ENCODE data around the gene AHCTF1.

AHCTF1 gene

GRCh38 chr1:246930830-246931548 lies 759 bp downstream of the AHCTF1 start:
- no peak for TF ChIP-seq EZH2phosphoT487 (IDR thresholded peaks at IDR 0.05; ENCODE audit: low read depth)
- TF ChIP-seq CTCF (IDR thresholded peaks at IDR 0.05; ENCODE audit: low read depth, low read length) = no peak
- H2AFZ ChIP-seq (ENCODE audit: low read depth, low read length) = peak overlapping the region; percentile 29; the same call in 1 of the 2 replicates

GRCh38 chr1:246925997-246926626 lies 5.6 kb downstream of the AHCTF1 start:
- Histone ChIP-seq H3K9ac (ENCODE audit: low read length) (no peak overlapping the region), H3K27ac (ENCODE audit: low read length) (no peak overlapping the region), H2AFZ (ENCODE audit: low read depth, low read length) (no peak overlapping the region), H3K27me3 (ENCODE audit: low read depth, low read length) (no peaks in the 10 kb centered on the region), H4K20me1 (ENCODE audit: insufficient read depth, low read length) (peaks cover 52% of the 10 kb centered on the region), H3K36me3 (replicated peaks; ENCODE audit: low read depth, low read length) (peaks cover 54% of the 10 kb centered on the region), H3K4me1 (ENCODE audit: low read length) (peaks cover 5% of the 10 kb centered on the region), H3K4me2 (ENCODE audit: low read length) (no peak overlapping the region), H3K4me3 (ENCODE audit: low read length) (no peak overlapping the region), H3K79me2 (ENCODE audit: low read length) (peaks cover 100% of the 10 kb centered on the region), H3K9me3 (ENCODE audit: insufficient read depth, low read length) (no peaks in the 10 kb centered on the region)
- TF ChIP-seq CTCF (IDR thresholded peaks at IDR 0.05; ENCODE audit: low read depth, low read length) (no peak), EZH2phosphoT487 (IDR thresholded peaks at IDR 0.05; ENCODE audit: low read depth) (no peak)

More at GRCh38 chr1:246930830-246931548, 759 bp downstream of the AHCTF1 start:
- peaks cover 29% of the 10 kb centered on the region for H3K36me3 ChIP-seq (replicated peaks; ENCODE audit: low read depth, low read length)
- peak overlapping the region; percentile 85 for H3K27ac ChIP-seq (ENCODE audit: low read length)
- H3K27me3 ChIP-seq (ENCODE audit: low read depth, low read length) = no peaks in the 10 kb centered on the region
- peak overlapping the region; percentile 95 for H3K9ac ChIP-seq (ENCODE audit: low read length)
- peaks cover 17% of the 10 kb centered on the region for H4K20me1 ChIP-seq (ENCODE audit: insufficient read depth, low read length)
- H3K4me3 ChIP-seq (ENCODE audit: low read length) = peak overlapping the region; percentile 87
- H3K9me3 ChIP-seq (ENCODE audit: insufficient read depth, low read length) = no peaks in the 10 kb centered on the region
- peaks cover 10% of the 10 kb centered on the region for H3K4me1 ChIP-seq (ENCODE audit: low read length)
- peaks cover 58% of the 10 kb centered on the region for H3K79me2 ChIP-seq (ENCODE audit: low read length)
- H3K4me2 ChIP-seq (ENCODE audit: low read length) = peak overlapping the region; percentile 91

- Histone ChIP-seq H3K9ac (ENCODE audit: low read length) (no peak overlapping the region), H3K27ac (ENCODE audit: low read length) (no peak overlapping the region), H3K36me3 (replicated peaks; ENCODE audit: low read depth, low read length) (peaks cover 58% of the 10 kb centered on the region), H3K4me3 (ENCODE audit: low read length) (no peak overlapping the region), H3K4me2 (ENCODE audit: low read length) (no peak overlapping the region), H3K79me2 (ENCODE audit: low read length) (peaks cover 100% of the 10 kb centered on the region), H3K4me1 (ENCODE audit: low read length) (no peaks in the 10 kb centered on the region), H3K27me3 (ENCODE audit: low read depth, low read length) (no peaks in the 10 kb centered on the region), H4K20me1 (ENCODE audit: insufficient read depth, low read length) (peaks cover 55% of the 10 kb centered on the region), H2AFZ (ENCODE audit: low read depth, low read length) (no peak overlapping the region), H3K9me3 (ENCODE audit: insufficient read depth, low read length) (no peaks in the 10 kb centered on the region)
- no peak for TF ChIP-seq EZH2phosphoT487 (IDR thresholded peaks at IDR 0.05; ENCODE audit: low read depth)
- TF ChIP-seq CTCF (IDR thresholded peaks at IDR 0.05; ENCODE audit: low read depth, low read length) = no peak
Measured at GRCh38 chr1:246923900-246924299, 7.8 kb downstream of the AHCTF1 start.

GRCh38 chr1:246923482-246923881 lies 8.3 kb downstream of the AHCTF1 start:
- Histone ChIP-seq H3K9ac (ENCODE audit: low read length) (no peak overlapping the region), H3K4me2 (ENCODE audit: low read length) (no peak overlapping the region), H3K27me3 (ENCODE audit: low read depth, low read length) (no peaks in the 10 kb centered on the region), H4K20me1 (ENCODE audit: insufficient read depth, low read length) (peaks cover 58% of the 10 kb centered on the region), H3K36me3 (replicated peaks; ENCODE audit: low read depth, low read length) (peaks cover 55% of the 10 kb centered on the region), H2AFZ (ENCODE audit: low read depth, low read length) (no peak overlapping the region), H3K27ac (ENCODE audit: low read length) (no peak overlapping the region), H3K9me3 (ENCODE audit: insufficient read depth, low read length) (no peaks in the 10 kb centered on the region), H3K4me1 (ENCODE audit: low read length) (no peaks in the 10 kb centered on the region), H3K4me3 (ENCODE audit: low read length) (no peak overlapping the region), H3K79me2 (ENCODE audit: low read length) (peaks cover 100% of the 10 kb centered on the region)
- TF ChIP-seq EZH2phosphoT487 (IDR thresholded peaks at IDR 0.05; ENCODE audit: low read depth) (no peak), CTCF (IDR thresholded peaks at IDR 0.05; ENCODE audit: low read depth, low read length) (no peak)

All from OCI-LY3 (cell line).